Mesothelial cell of epicardium (in vitro differentiated cells): ENCODE measurements around the gene GRIA3. TPM values are rescaled to one million over a fixed set of nuclear protein-coding genes. Genes with fewer than 3 reads are reported as not detected.

Experiments used
- DNase-seq, 2 experiments: peaks; one replicate each; pipeline ENCODE4 v3.0.0; 2021; ENCODE audit warnings: low spot score in 2 of 2; ENCODE audit not compliant: unreplicated experiment in 2 of 2
- H3K27ac Mint-ChIP-seq: 2 replicates; pipeline ENCODE4 v1.8.0; 2021; ENCODE audit warnings: mixed read lengths
- H3K27me3 Mint-ChIP-seq: 2 replicates; pipeline ENCODE4 v1.8.0; 2021; ENCODE audit warnings: low read depth, mixed read lengths
- H3K36me3 Mint-ChIP-seq: 2 replicates; pipeline ENCODE4 v1.8.0; 2021; ENCODE audit warnings: mixed read lengths
- H3K4me1 Mint-ChIP-seq: 2 replicates; pipeline ENCODE4 v1.8.0; 2021; ENCODE audit warnings: mixed read lengths
- H3K4me3 Mint-ChIP-seq: 2 replicates; pipeline ENCODE4 v1.8.0; 2021; ENCODE audit warnings: mild to moderate bottlenecking, moderate library complexity, mixed read lengths
- H3K9me3 Mint-ChIP-seq: 2 replicates; pipeline ENCODE4 v1.8.0; 2021; ENCODE audit warnings: mixed read lengths
- CTCF ChIP-seq: fragments of 200-600 bp; sonication (generic); IDR thresholded peaks from one replicate; pipeline ENCODE4 v1.5.0; 2021; ENCODE audit warnings: antibody characterized with exemption; ENCODE audit not compliant: unreplicated experiment
- total RNA-seq: library from RNA; stranded (reverse); gene quantifications from 3 replicates; pipeline ENCODE4 v1.2.1, GENCODE V29; 2021

The GRIA3 gene
- total RNA-seq, 1 donor from 2014 or later = 1.9 TPM

GRCh38 chrX:123442764-123443163, 258.7 kb downstream of the GRIA3 start:
- Mint-ChIP-seq H3K4me1 (no peaks in the 10 kb centered on the region), H3K9me3 (peaks cover 21% of the 10 kb centered on the region), H3K36me3 (no peaks in the 10 kb centered on the region), H3K27me3 (no peaks in the 10 kb centered on the region), H3K27ac (no peak overlapping the region), H3K4me3 (no peak overlapping the region)
- no peak for DNase-seq
- no peak for TF ChIP-seq CTCF

- Mint-ChIP-seq H3K4me1 (no peaks in the 10 kb centered on the region), H3K9me3 (peaks cover 4% of the 10 kb centered on the region), H3K27me3 (no peaks in the 10 kb centered on the region), H3K27ac (no peak overlapping the region), H3K4me3 (no peak overlapping the region), H3K36me3 (no peaks in the 10 kb centered on the region)
- TF ChIP-seq CTCF = no peak
- DNase-seq = no peak
These were observed 263.4 kb downstream of the GRIA3 start for GRCh38 chrX:123447506-123447905.

GRCh38 chrX:123449335-123449734, 265.3 kb downstream of the GRIA3 start:
- H3K4me1 Mint-ChIP-seq = no peaks in the 10 kb centered on the region
- no peaks in the 10 kb centered on the region for H3K36me3 Mint-ChIP-seq
- H3K27ac Mint-ChIP-seq = no peak overlapping the region
- no peak for TF ChIP-seq CTCF
- peaks cover 4% of the 10 kb centered on the region for H3K9me3 Mint-ChIP-seq
- H3K4me3 Mint-ChIP-seq = no peak overlapping the region
- DNase-seq = no peak
- no peaks in the 10 kb centered on the region for H3K27me3 Mint-ChIP-seq

GRCh38 chrX:123450222-123450621, 266.1 kb downstream of the GRIA3 start:
- H3K27ac Mint-ChIP-seq = no peak overlapping the region
- no peaks in the 10 kb centered on the region for H3K27me3 Mint-ChIP-seq
- H3K9me3 Mint-ChIP-seq = peaks cover 4% of the 10 kb centered on the region
- TF ChIP-seq CTCF = peak; percentile 22
- no peaks in the 10 kb centered on the region for H3K4me1 Mint-ChIP-seq
- no peak overlapping the region for H3K4me3 Mint-ChIP-seq
- no peaks in the 10 kb centered on the region for H3K36me3 Mint-ChIP-seq
- no peak for DNase-seq

- no peak for DNase-seq
- H3K4me3 Mint-ChIP-seq = no peak overlapping the region
- no peaks in the 10 kb centered on the region for H3K27me3 Mint-ChIP-seq
- peaks cover 5% of the 10 kb centered on the region for H3K9me3 Mint-ChIP-seq
- no peak for TF ChIP-seq CTCF
- no peak overlapping the region for H3K27ac Mint-ChIP-seq
- no peaks in the 10 kb centered on the region for H3K36me3 Mint-ChIP-seq
- no peaks in the 10 kb centered on the region for H3K4me1 Mint-ChIP-seq
These were observed 270.8 kb downstream of the GRIA3 start for GRCh38 chrX:123454712-123455431.
